Calu3 (cell line): ENCODE results near the gene GAA. TPM values are rescaled to one million over a fixed set of nuclear protein-coding genes. Genes with fewer than 3 reads are reported as not detected.

Experiments used
- BruUV-seq: library from RNA; stranded (reverse); fragments of 400-500 nt; replicated peaks from 2 replicates; lab custom pipeline; 2021; lab: Mats Ljungman, UMichigan
- CTCF ChIA-PET: fragments of 300-600 bp; sonication (Branson Sonifier 250); formaldehyde crosslinking; loops from one replicate; lab custom pipeline; 2022; ENCODE audit warnings: antibody characterized with exemption; lab: Charles Lee
- DNase-seq: peaks from one replicate; pipeline ENCODE4 v3.0.0; 2022
- H3K27ac Mint-ChIP-seq: one replicate; pipeline ENCODE4 v1.8.0; 2022; ENCODE audit warnings: mixed read lengths; ENCODE audit not compliant: unreplicated experiment
- H3K27me3 Mint-ChIP-seq: one replicate; pipeline ENCODE4 v1.8.0; 2022; ENCODE audit warnings: mixed read lengths; ENCODE audit not compliant: unreplicated experiment
- H3K36me3 Mint-ChIP-seq: one replicate; pipeline ENCODE4 v1.8.0; 2022; ENCODE audit warnings: mild to moderate bottlenecking, moderate library complexity, mixed read lengths; ENCODE audit not compliant: insufficient read depth, unreplicated experiment
- H3K4me1 Mint-ChIP-seq: one replicate; pipeline ENCODE4 v1.8.0; 2022; ENCODE audit warnings: mild to moderate bottlenecking, low read depth, mixed read lengths; ENCODE audit not compliant: unreplicated experiment
- H3K4me3 Mint-ChIP-seq: one replicate; pipeline ENCODE4 v1.8.0; 2022; ENCODE audit warnings: mild to moderate bottlenecking, low read depth, moderate library complexity, mixed read lengths; ENCODE audit not compliant: unreplicated experiment
- H3K9me3 Mint-ChIP-seq: one replicate; pipeline ENCODE4 v1.8.0; 2022; ENCODE audit warnings: low read depth, mixed read lengths; ENCODE audit not compliant: unreplicated experiment
- CTCF ChIP-seq: fragments of 200-600 bp; IDR thresholded peaks from one replicate; pipeline ENCODE4 v1.8.0; 2022; ENCODE audit warnings: antibody characterized with exemption; ENCODE audit not compliant: unreplicated experiment
- intact Hi-C: fragments of 100-400 bp; cut with micrococcal nuclease; formaldehyde crosslinking; loops from one replicate; pipeline ENCODE4 v1.10.0; 2022; ENCODE audit not compliant: unreplicated experiment
- total RNA-seq: library from RNA; stranded (reverse); gene quantifications from 2 replicates; pipeline ENCODE4 v1.2.3, GENCODE V29; 2022

GAA gene
- total RNA-seq, 1 experiment from 2014 or later: 73.1 TPM

GRCh38 chr17:80116276-80116920 lies 15.0 kb downstream of the GAA start:
- DNase-seq: no peak
- no TSS peak for BruUV-seq
- Mint-ChIP-seq H3K4me1 (no peaks in the 10 kb centered on the region), H3K4me3 (no peak overlapping the region), H3K36me3 (peaks cover 2% of the 10 kb centered on the region), H3K27ac (no peak overlapping the region), H3K9me3 (no peaks in the 10 kb centered on the region), H3K27me3 (no peaks in the 10 kb centered on the region)
- CTCF ChIA-PET: interaction anchor here (0.5 kb wide), 1 partner anchor 48 kb away, joined by 3 read pairs; no protein-coding TSS in a partner anchor
- no peak for TF ChIP-seq CTCF
- intact Hi-C loops: no loop called here

GRCh38 chr17:80116921-80117380 lies 15.6 kb downstream of the GAA start:
- Mint-ChIP-seq H3K27me3 (no peaks in the 10 kb centered on the region), H3K4me3 (no peak overlapping the region), H3K9me3 (no peaks in the 10 kb centered on the region), H3K4me1 (no peaks in the 10 kb centered on the region), H3K36me3 (no peaks in the 10 kb centered on the region), H3K27ac (no peak overlapping the region)
- DNase-seq: no peak
- CTCF ChIA-PET: interaction anchor here (0.5 kb wide), 1 partner anchor 47 kb away, joined by 3 read pairs; no protein-coding TSS in a partner anchor
- TF ChIP-seq CTCF: no peak
- BruUV-seq: no TSS peak
- intact Hi-C loops: no loop called here

GRCh38 chr17:80117491-80118401 lies 16.4 kb downstream of the GAA start:
- BruUV-seq: no TSS peak
- no peak for TF ChIP-seq CTCF

GRCh38 chr17:80118601-80119270 lies 17.4 kb downstream of the GAA start:
- no peak for TF ChIP-seq CTCF
- H3K27ac Mint-ChIP-seq: no peak overlapping the region
- no peaks in the 10 kb centered on the region for H3K36me3 Mint-ChIP-seq
- CTCF ChIA-PET: no interaction called here
- intact Hi-C loops: no loop called here
- H3K4me1 Mint-ChIP-seq: no peaks in the 10 kb centered on the region
- H3K9me3 Mint-ChIP-seq: no peaks in the 10 kb centered on the region
- BruUV-seq: no TSS peak
- H3K4me3 Mint-ChIP-seq: no peak overlapping the region
- H3K27me3 Mint-ChIP-seq: no peaks in the 10 kb centered on the region
- DNase-seq: no peak

More at GRCh38 chr17:80117491-80118401, 16.4 kb downstream of the GAA start:
- Mint-ChIP-seq H3K27ac (no peak overlapping the region), H3K4me1 (no peaks in the 10 kb centered on the region), H3K4me3 (no peak overlapping the region), H3K9me3 (no peaks in the 10 kb centered on the region), H3K27me3 (no peaks in the 10 kb centered on the region), H3K36me3 (no peaks in the 10 kb centered on the region)
- DNase-seq: no peak
- intact Hi-C loops: no loop called here
- CTCF ChIA-PET: no interaction called here
